Loucy (cell line): ENCODE measurements around the gene MLST8.

Experiments used
- H2AFZ ChIP-seq: fragments of 200-600 bp; sonication (generic); 2 replicates; pipeline ENCODE4 v1.6.0; 2016; ENCODE audit warnings: antibody characterized with exemption, mild to moderate bottlenecking, low read length, moderate library complexity
- H3F3A ChIP-seq: fragments of 200-600 bp; 2 replicates; pipeline ENCODE4 v1.6.0; 2016; ENCODE audit warnings: antibody characterized with exemption, low read depth, mild to moderate bottlenecking
- H3K27me3 ChIP-seq: fragments of 200-600 bp; sonication (generic); 2 replicates; pipeline ENCODE4 v1.6.1; 2014; ENCODE audit warnings: low read length, mild to moderate bottlenecking; ENCODE audit not compliant: insufficient read depth, poor library complexity, severe bottlenecking
- H3K36me3 ChIP-seq: fragments of 200-600 bp; sonication (generic); 2 replicates; pipeline ENCODE4 v1.6.1; 2016; ENCODE audit warnings: low read length; ENCODE audit not compliant: insufficient read depth
- H3K4me1 ChIP-seq: fragments of 200-600 bp; sonication (generic); 2 replicates; pipeline ENCODE4 v1.5.1; 2014; ENCODE audit warnings: low read length, mild to moderate bottlenecking; ENCODE audit not compliant: insufficient read depth, poor library complexity, severe bottlenecking
- H3K4me2 ChIP-seq: fragments of 200-600 bp; sonication (generic); 2 replicates; pipeline ENCODE4 v1.6.0; 2014; ENCODE audit warnings: antibody characterized with exemption, low read length, low read depth, mild to moderate bottlenecking; ENCODE audit not compliant: poor library complexity, severe bottlenecking
- H3K4me3 ChIP-seq: fragments of 200-600 bp; sonication (generic); 2 replicates; pipeline ENCODE4 v1.5.1; 2014; ENCODE audit warnings: low read length, mild to moderate bottlenecking, mixed read lengths; ENCODE audit not compliant: poor library complexity, severe bottlenecking
- H3K79me2 ChIP-seq: fragments of 200-600 bp; sonication (generic); 2 replicates; pipeline ENCODE4 v1.6.1; 2014; ENCODE audit warnings: low read length; ENCODE audit not compliant: insufficient read depth
- H3K9ac ChIP-seq: fragments of 200-600 bp; sonication (generic); 2 replicates; pipeline ENCODE4 v1.6.0; 2014; ENCODE audit warnings: mild to moderate bottlenecking, low read depth, low read length, moderate library complexity; ENCODE audit not compliant: poor library complexity, severe bottlenecking
- H3K9me2 ChIP-seq: fragments of 200-600 bp; sonication (generic); replicated peaks from 2 replicates; pipeline ENCODE4 v1.6.1; 2016; ENCODE audit warnings: low read depth, low read length, mixed read lengths
- H3K9me3 ChIP-seq: fragments of 200-600 bp; sonication (generic); 2 replicates; pipeline ENCODE4 v1.6.1; 2014; ENCODE audit warnings: mild to moderate bottlenecking, antibody characterized with exemption, low read length, low read depth; ENCODE audit not compliant: insufficient read depth
- H4K20me1 ChIP-seq: fragments of 200-600 bp; sonication (generic); 2 replicates; pipeline ENCODE4 v1.6.0; 2014; ENCODE audit warnings: antibody characterized with exemption, low read length, mild to moderate bottlenecking; ENCODE audit not compliant: insufficient read depth, poor library complexity, severe bottlenecking
- CTCF ChIP-seq: fragments of 200-600 bp; sonication (generic); conservative IDR thresholded peaks from 2 replicates; pipeline ENCODE4 v1.5.1; 2014; ENCODE audit warnings: mild to moderate bottlenecking, antibody characterized with exemption, low read length
- EZH2phosphoT487 ChIP-seq: fragments of 200-600 bp; IDR thresholded peaks from 2 replicates; pipeline ENCODE4 v1.6.1; 2018; ENCODE audit warnings: antibody characterized with exemption, mild to moderate bottlenecking, moderate library complexity, borderline replicate concordance

MLST8 gene

GRCh38 chr16:2213817-2214718, 8.8 kb downstream of the MLST8 start:
- Histone ChIP-seq H3K4me1 (peaks cover 5% of the 10 kb centered on the region), H4K20me1 (no peaks in the 10 kb centered on the region), H3K27me3 (no peaks in the 10 kb centered on the region), H3K79me2 (peaks cover 16% of the 10 kb centered on the region), H3K9me2 (no peaks in the 10 kb centered on the region), H3K36me3 (no peaks in the 10 kb centered on the region; the same call in 1 of the 2 replicates), H3K4me2 (peak overlapping the region; percentile 80), H3K9ac (peak overlapping the region; percentile 68), H3K4me3 (peak overlapping the region; percentile 73), H2AFZ (no peak overlapping the region), H3K9me3 (no peaks in the 10 kb centered on the region), H3F3A (no peaks in the 10 kb centered on the region)
- TF ChIP-seq CTCF: no peak
- no peak for TF ChIP-seq EZH2phosphoT487

GRCh38 chr16:2214719-2214968, 9.4 kb downstream of the MLST8 start, which contains the start of gene PGP:
PGP (minus strand) TSS chr16:2214840; CDS start chr16:2214777, 63 bp downstream.
- Histone ChIP-seq H3K9me2 (no peaks in the 10 kb centered on the region), H3K27me3 (no peaks in the 10 kb centered on the region), H3K36me3 (no peaks in the 10 kb centered on the region; the same call in 1 of the 2 replicates), H4K20me1 (no peaks in the 10 kb centered on the region), H3K4me1 (peaks cover 5% of the 10 kb centered on the region), H2AFZ (peak within 1 kb of the TSS; percentile 81), H3K9me3 (no peaks in the 10 kb centered on the region), H3K79me2 (peaks cover 16% of the 10 kb centered on the region), H3K4me3 (peak within 1 kb of the TSS; percentile 80), H3K4me2 (peak within 1 kb of the TSS; percentile 80), H3F3A (no peaks in the 10 kb centered on the region), H3K9ac (peak within 1 kb of the TSS; percentile 68)
- TF ChIP-seq EZH2phosphoT487: no peak
- no peak for TF ChIP-seq CTCF

- Histone ChIP-seq H3K9me2 (no peaks in the 10 kb centered on the region), H3K9me3 (no peaks in the 10 kb centered on the region), H3K79me2 (peaks cover 16% of the 10 kb centered on the region), H2AFZ (no peak overlapping the region), H3K4me1 (peaks cover 5% of the 10 kb centered on the region), H3K27me3 (no peaks in the 10 kb centered on the region), H3K4me2 (no peak overlapping the region), H4K20me1 (no peaks in the 10 kb centered on the region), H3K4me3 (no peak overlapping the region), H3K9ac (no peak overlapping the region), H3K36me3 (no peaks in the 10 kb centered on the region; the same call in 1 of the 2 replicates), H3F3A (no peaks in the 10 kb centered on the region)
- no peak for TF ChIP-seq EZH2phosphoT487
- TF ChIP-seq CTCF: no peak
These were observed 11.1 kb downstream of the MLST8 start for GRCh38 chr16:2216330-2216729.
